Hepatocyte (in vitro differentiated cells): ENCODE measurements around the gene GALNTL6. TPM values are rescaled to one million over a fixed set of nuclear protein-coding genes. Genes with fewer than 3 reads are reported as not detected.

Experiments
- DNase-seq: peaks from one replicate; pipeline ENCODE4 v3.0.0-alpha.2; 2016; ENCODE audit warnings: low spot score
- H2AFZ ChIP-seq: fragments of 200-600 bp; sonication (generic); 2 replicates; pipeline ENCODE4 v1.6.0; 2016; ENCODE audit warnings: antibody characterized with exemption, mild to moderate bottlenecking
- H3K27ac ChIP-seq: fragments of 200-600 bp; sonication (generic); 2 replicates; pipeline ENCODE4 v1.5.1; 2016; ENCODE audit warnings: mild to moderate bottlenecking
- H3K27me3 ChIP-seq: fragments of 200-600 bp; sonication (generic); 2 replicates; pipeline ENCODE4 v1.6.1; 2016
- H3K36me3 ChIP-seq: fragments of 200-600 bp; sonication (generic); replicated peaks from 2 replicates; pipeline ENCODE4 v1.5.1; 2016; ENCODE audit warnings: low read depth; ENCODE audit not compliant: insufficient read depth
- H3K4me1 ChIP-seq: fragments of 200-600 bp; sonication (generic); 2 replicates; pipeline ENCODE4 v1.5.1; 2016; ENCODE audit warnings: mild to moderate bottlenecking, moderate library complexity; ENCODE audit not compliant: insufficient read depth
- H3K4me2 ChIP-seq: fragments of 200-600 bp; sonication (generic); 2 replicates; pipeline ENCODE4 v1.6.0; 2016
- H3K4me3 ChIP-seq: fragments of 200-600 bp; sonication (generic); 2 replicates; pipeline ENCODE4 v1.5.1; 2016; ENCODE audit warnings: mild to moderate bottlenecking
- H3K79me2 ChIP-seq: fragments of 200-600 bp; sonication (generic); 2 replicates; pipeline ENCODE4 v1.6.0; 2017; ENCODE audit warnings: mild to moderate bottlenecking
- H3K9me2 ChIP-seq: fragments of 200-600 bp; sonication (generic); replicated peaks from 2 replicates; pipeline ENCODE4 v1.6.0; 2017; ENCODE audit warnings: mild to moderate bottlenecking; ENCODE audit not compliant: insufficient read depth
- H3K9me3 ChIP-seq: fragments of 200-600 bp; sonication (generic); 2 replicates; pipeline ENCODE4 v1.5.1; 2016; ENCODE audit warnings: low read depth, mild to moderate bottlenecking
- H4K20me1 ChIP-seq: fragments of 200-600 bp; sonication (generic); 2 replicates; pipeline ENCODE4 v1.6.0; 2016; ENCODE audit warnings: mild to moderate bottlenecking; ENCODE audit not compliant: insufficient read depth, poor library complexity, severe bottlenecking
- CTCF ChIP-seq: fragments of 200-600 bp; sonication (generic); IDR thresholded peaks from 2 replicates; pipeline ENCODE4 v1.5.1; 2016; ENCODE audit warnings: antibody characterized with exemption, mild to moderate bottlenecking; ENCODE audit not compliant: poor library complexity
- EZH2 ChIP-seq: fragments of 200-600 bp; sonication (generic); IDR thresholded peaks from 2 replicates; pipeline ENCODE4 v1.6.1; 2016; ENCODE audit warnings: antibody characterized with exemption, mild to moderate bottlenecking, borderline replicate concordance
- EZH2phosphoT487 ChIP-seq: fragments of 200-600 bp; sonication (generic); IDR thresholded peaks from one replicate; pipeline ENCODE4 v1.6.1; 2018; ENCODE audit warnings: antibody characterized with exemption, mild to moderate bottlenecking, low read depth, moderate library complexity; ENCODE audit not compliant: unreplicated experiment, severe bottlenecking
- WGBS: methylation state at CpG from one replicate; pipeline ENCODE4 v1.1.6; 2016; ENCODE audit warnings: low lambda C conversion rate; ENCODE audit errors: missing lambda C conversion rate; 5-methylcytosine and 5-hydroxymethylcytosine counted together
- polyA plus RNA-seq: library from polyadenylated mRNA; unstranded; fragments of >200 nt; fragmentation: Nextera tagmentation; extraction: Ambion mirVana; gene quantifications from 2 replicates; pipeline ENCODE4 v1.2.1, GENCODE V29; 2016
- total RNA-seq: library from RNA; depleted of rRNA; stranded (reverse); fragments of >200 nt; gene quantifications from 2 replicates; pipeline ENCODE4 v1.2.3, GENCODE V29; 2014

Gene GALNTL6
- total and polyA plus RNA-seq, 2 experiments from 2014 or later = 0.53 to 0.74 TPM

DNA sequence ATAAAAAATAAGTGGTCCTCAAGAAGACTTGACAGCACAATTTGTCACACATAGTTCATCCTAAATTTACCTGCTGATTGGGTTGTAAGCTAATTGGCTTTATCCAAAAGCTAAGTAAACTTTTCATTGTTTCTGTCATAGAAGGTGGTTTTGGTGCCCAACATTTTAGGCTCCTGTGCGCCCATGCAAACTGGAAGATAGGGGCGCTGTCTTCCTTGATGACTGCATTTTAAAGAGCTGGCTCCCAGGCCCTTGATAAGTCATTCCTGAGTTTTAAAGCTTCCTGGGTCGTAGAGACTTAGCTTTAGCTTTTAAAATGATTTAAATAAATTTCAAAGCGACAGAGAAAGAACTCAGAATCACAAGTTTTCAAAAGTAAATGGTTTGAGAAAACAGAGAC, 730.0 kb downstream of the GALNTL6 start:
- no peak for TF ChIP-seq EZH2
- TF ChIP-seq CTCF = no peak
- TF ChIP-seq EZH2phosphoT487 = no peak
- no peaks in the 10 kb centered on the region for H3K4me1 ChIP-seq
- no peak overlapping the region for H3K27ac ChIP-seq
- H2AFZ ChIP-seq = no peak overlapping the region
- WGBS = 75% methylated on average over 4 of the region's 4 CpGs
- DNase-seq = no peak
- no peak overlapping the region for H3K4me3 ChIP-seq
- no peaks in the 10 kb centered on the region for H3K36me3 ChIP-seq
- no peaks in the 10 kb centered on the region for H3K79me2 ChIP-seq
- no peak overlapping the region for H3K4me2 ChIP-seq
- H3K27me3 ChIP-seq = no peaks in the 10 kb centered on the region
- no peaks in the 10 kb centered on the region for H4K20me1 ChIP-seq
- no peaks in the 10 kb centered on the region for H3K9me2 ChIP-seq
- H3K9me3 ChIP-seq = no peaks in the 10 kb centered on the region

DNA sequence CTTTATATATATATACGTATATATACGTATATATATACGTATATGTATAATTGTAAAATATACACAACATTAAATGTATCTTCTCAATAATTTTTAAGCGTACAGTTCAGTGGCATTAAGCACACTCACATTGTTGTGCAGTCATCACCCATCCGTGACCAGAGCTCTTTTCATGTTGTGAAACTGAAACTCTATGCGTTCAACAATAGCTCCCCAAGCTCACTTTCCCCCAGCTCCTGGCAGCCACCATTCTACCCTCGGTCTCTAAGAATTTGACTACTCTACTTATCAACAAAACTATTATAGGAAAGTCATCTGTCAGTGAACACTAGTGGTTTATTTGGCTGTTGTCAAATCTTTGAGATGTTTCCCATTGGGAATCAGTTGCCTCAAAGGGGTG, 733.6 kb downstream of the GALNTL6 start:
- H3K27ac ChIP-seq = no peak overlapping the region
- H3K79me2 ChIP-seq = no peaks in the 10 kb centered on the region
- no peaks in the 10 kb centered on the region for H3K4me1 ChIP-seq
- H3K9me3 ChIP-seq = no peaks in the 10 kb centered on the region
- no peaks in the 10 kb centered on the region for H3K27me3 ChIP-seq
- no peaks in the 10 kb centered on the region for H3K9me2 ChIP-seq
- TF ChIP-seq EZH2 = no peak
- TF ChIP-seq EZH2phosphoT487 = no peak
- no peak for TF ChIP-seq CTCF
- no peak overlapping the region for H3K4me2 ChIP-seq
- no peaks in the 10 kb centered on the region for H4K20me1 ChIP-seq
- no peak for DNase-seq
- 92% methylated on average over 7 of the region's 7 CpGs for WGBS
- no peak overlapping the region for H3K4me3 ChIP-seq
- H2AFZ ChIP-seq = no peak overlapping the region
- H3K36me3 ChIP-seq = no peaks in the 10 kb centered on the region

- Histone ChIP-seq H3K27ac (no peak overlapping the region), H4K20me1 (no peaks in the 10 kb centered on the region), H3K9me3 (no peaks in the 10 kb centered on the region), H3K4me1 (no peaks in the 10 kb centered on the region), H3K36me3 (no peaks in the 10 kb centered on the region), H3K4me3 (no peak overlapping the region), H3K27me3 (no peaks in the 10 kb centered on the region), H3K4me2 (no peak overlapping the region), H3K9me2 (no peaks in the 10 kb centered on the region), H2AFZ (no peak overlapping the region), H3K79me2 (no peaks in the 10 kb centered on the region)
- 87% methylated on average over 3 of the region's 3 CpGs for WGBS
- TF ChIP-seq EZH2 = no peak
- TF ChIP-seq CTCF = no peak
- DNase-seq = no peak
Measured at GRCh38 chr4:172547724-172548123, 734.5 kb downstream of the GALNTL6 start.

DNA sequence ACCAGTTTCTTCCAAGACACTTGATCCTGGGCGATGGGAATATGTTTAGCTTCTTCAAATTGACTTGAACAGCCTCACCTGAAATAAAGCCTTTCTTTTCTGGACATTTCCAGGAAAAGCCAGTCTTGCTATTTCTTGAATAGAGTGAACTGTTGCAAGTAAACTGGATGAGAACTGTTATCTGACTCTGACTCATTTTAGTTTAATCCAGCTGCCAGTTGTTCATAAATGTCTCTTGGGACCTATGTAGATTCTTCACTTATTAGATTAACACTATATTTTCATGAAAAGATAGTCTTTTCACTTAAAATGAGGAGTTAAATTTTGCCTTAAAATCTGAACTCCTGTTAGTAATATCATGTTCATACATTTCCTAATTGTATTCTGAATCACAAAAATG, 740.0 kb downstream of the GALNTL6 start:
- H3K4me1 ChIP-seq = no peaks in the 10 kb centered on the region
- H4K20me1 ChIP-seq = no peaks in the 10 kb centered on the region
- H3K4me2 ChIP-seq = no peak overlapping the region
- no peak for DNase-seq
- no peaks in the 10 kb centered on the region for H3K79me2 ChIP-seq
- H3K4me3 ChIP-seq = no peak overlapping the region
- TF ChIP-seq EZH2 (no peak), CTCF (no peak), EZH2phosphoT487 (no peak)
- WGBS = 78% methylated on average over 1 of the region's 1 CpG
- H3K36me3 ChIP-seq = no peaks in the 10 kb centered on the region
- no peak overlapping the region for H3K27ac ChIP-seq
- H3K27me3 ChIP-seq = no peaks in the 10 kb centered on the region
- H3K9me2 ChIP-seq = no peaks in the 10 kb centered on the region
- H3K9me3 ChIP-seq = no peaks in the 10 kb centered on the region
- no peak overlapping the region for H2AFZ ChIP-seq
